Activated CD8-positive, alpha-beta memory T cell treated with anti-CD3 and anti-CD28 coated beads, Interleukin-2, amount 10 ng/mL, durations not matched to agents 7 days and 5 days (primary cell): Measurements from ENCODE around the gene BUB3. TPM values are rescaled to one million over a fixed set of nuclear protein-coding genes. Genes with fewer than 3 reads are reported as not detected.
"Not testable (repeated sequence)": the region's sequence is repeated elsewhere in the genome, so short reads cannot be mapped to it uniquely, and the experiment has no call there.

ENCODE experiments used
- ATAC-seq: fragments of 150-1000 bp; cut with Tn5 transposase; one replicate; pipeline ENCODE4 v1.10.0; 2021; ENCODE audit warnings: moderate library complexity
- CTCF ChIA-PET: fragments of 350-600 bp; sonication (Branson Sonifier 250); formaldehyde crosslinking; loops from one replicate; lab custom pipeline; 2021; ENCODE audit warnings: antibody characterized with exemption; lab: Charles Lee
- DNase-seq: peaks from one replicate; pipeline ENCODE4 v3.0.0-alpha.2; 2020
- H3K27ac Mint-ChIP-seq: one replicate; pipeline ENCODE4 v1.8.0; 2021; ENCODE audit warnings: mild to moderate bottlenecking, mixed read lengths
- H3K27me3 Mint-ChIP-seq: one replicate; pipeline ENCODE4 v1.8.0; 2021; ENCODE audit warnings: mixed read lengths
- H3K36me3 Mint-ChIP-seq: one replicate; pipeline ENCODE4 v1.8.0; 2021; ENCODE audit warnings: mild to moderate bottlenecking, mixed read lengths
- H3K4me1 Mint-ChIP-seq: one replicate; pipeline ENCODE4 v1.8.0; 2021; ENCODE audit warnings: mixed read lengths
- H3K4me3 Mint-ChIP-seq: one replicate; pipeline ENCODE4 v1.8.0; 2021; ENCODE audit warnings: mild to moderate bottlenecking, moderate library complexity, mixed read lengths
- H3K9me3 Mint-ChIP-seq: one replicate; pipeline ENCODE4 v1.8.0; 2022; ENCODE audit warnings: low read depth, mixed read lengths
- total RNA-seq, 2 experiments: library from RNA; stranded (reverse); gene quantifications; one replicate each; pipeline ENCODE4 v1.2.3, GENCODE V29; 2021

BUB3 gene
- total RNA-seq, 2 experiments from 2014 or later: 282 to 319 TPM

DNA sequence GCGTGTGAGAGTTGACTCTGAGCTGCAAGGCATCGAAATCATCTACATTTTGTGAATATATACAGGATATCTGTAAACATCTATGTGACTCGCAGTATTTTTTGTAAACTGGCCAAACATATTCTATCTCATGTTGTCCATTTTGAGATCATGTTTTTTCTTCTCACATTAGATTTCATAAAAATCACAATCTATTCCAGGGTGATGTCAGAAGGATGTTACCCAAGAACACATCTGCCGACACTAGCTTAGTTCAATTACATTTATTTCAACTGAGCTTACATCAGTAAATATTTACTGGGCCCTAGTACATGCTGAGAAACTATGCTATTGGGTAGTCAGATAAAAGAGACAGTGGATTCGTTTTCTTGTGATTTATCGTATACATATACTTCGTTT is 2.5 kb upstream of the BUB3 start:
- peaks cover 37% of the 10 kb centered on the region for H3K27me3 Mint-ChIP-seq
- peaks cover 51% of the 10 kb centered on the region for H3K4me1 Mint-ChIP-seq
- peaks cover 26% of the 10 kb centered on the region for H3K36me3 Mint-ChIP-seq
- DNase-seq (no peak), ATAC-seq (no peak)
- CTCF ChIA-PET: interaction anchor here (3.7 to 3.9 kb wide), 2 partner anchors 13 to 19 kb away, joined by 25 to 26 read pairs; no protein-coding TSS in a partner anchor
- H3K4me3 Mint-ChIP-seq: peak overlapping the region; percentile 35
- H3K27ac Mint-ChIP-seq: no peak overlapping the region
- H3K9me3 Mint-ChIP-seq: no peaks in the 10 kb centered on the region

DNA sequence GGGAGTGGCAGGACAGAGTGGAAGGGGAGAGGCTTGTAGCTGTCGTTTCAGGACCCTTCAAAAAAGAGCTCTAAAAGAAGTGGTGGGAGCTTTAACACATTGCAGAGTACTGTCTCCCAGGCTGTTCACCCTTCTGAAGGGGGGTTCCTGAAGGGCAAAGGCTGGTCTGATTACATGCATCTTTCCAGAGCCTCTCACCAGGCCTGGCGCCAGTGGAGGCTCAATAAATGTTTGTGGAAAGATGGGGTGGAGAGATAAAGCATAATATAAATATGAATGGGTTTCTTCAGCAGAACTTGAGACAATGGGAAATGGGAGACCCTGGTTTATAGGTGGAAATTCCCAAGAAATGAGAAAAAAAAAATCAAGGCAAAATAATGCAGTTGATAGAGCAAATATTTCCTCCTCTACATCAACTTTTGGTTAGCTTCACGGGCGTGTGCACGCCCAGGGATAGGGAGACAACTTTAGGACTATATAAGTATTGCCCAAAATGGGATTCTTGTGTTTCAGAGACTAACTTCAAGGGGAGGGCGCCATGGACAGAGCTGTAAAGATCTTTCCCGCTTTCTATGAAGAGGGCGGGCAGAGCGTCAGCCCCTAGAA is 613 bp upstream of the BUB3 start:
- Mint-ChIP-seq H3K36me3 (peaks cover 44% of the 10 kb centered on the region), H3K4me1 (peaks cover 66% of the 10 kb centered on the region), H3K27me3 (peaks cover 28% of the 10 kb centered on the region), H3K27ac (peak overlapping the region; percentile 100), H3K4me3 (peak overlapping the region; percentile 98), H3K9me3 (no peaks in the 10 kb centered on the region)
- ATAC-seq: no peak
- DNase-seq: no peak
- CTCF ChIA-PET: interaction anchor here (0.6 to 1.5 kb wide), 6 partner anchors 9 to 173 kb away, joined by 3 to 5 read pairs (median 3); partner anchors contain the start of gene PSTK

DNA sequence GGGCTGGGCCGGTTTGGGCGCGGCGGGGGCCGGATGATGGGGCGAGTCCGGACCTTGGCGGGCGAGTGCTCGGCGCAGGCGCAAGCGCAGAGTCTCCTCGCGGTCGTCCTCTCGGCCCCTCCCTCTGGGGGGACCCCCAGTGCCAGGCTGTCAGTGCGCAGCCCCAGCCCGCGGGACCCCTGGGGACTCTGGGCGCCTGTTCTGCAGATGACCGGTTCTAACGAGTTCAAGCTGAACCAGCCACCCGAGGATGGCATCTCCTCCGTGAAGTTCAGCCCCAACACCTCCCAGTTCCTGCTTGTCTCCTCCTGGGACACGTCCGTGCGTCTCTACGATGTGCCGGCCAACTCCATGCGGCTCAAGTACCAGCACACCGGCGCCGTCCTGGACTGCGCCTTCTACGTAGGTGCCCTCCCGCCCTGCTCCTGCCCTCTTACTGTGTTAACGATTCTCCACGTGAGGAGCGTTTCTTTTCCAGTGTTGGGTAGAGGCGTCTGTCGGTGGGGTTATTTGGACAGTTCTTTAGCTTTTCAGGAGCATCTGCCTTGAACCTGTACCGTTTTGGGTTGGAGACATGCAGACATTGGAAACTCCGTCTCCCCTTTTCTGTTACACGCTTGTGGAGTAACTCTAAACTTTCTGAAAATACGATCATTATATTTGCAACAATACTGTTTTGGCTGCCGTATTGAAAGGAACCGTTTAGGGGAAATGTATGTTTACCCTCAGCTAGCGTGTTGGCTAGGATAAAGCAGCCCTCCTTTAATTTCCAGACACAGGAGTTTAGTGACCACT is 706 bp downstream of the BUB3 start:
- H3K27ac Mint-ChIP-seq: peak overlapping the region; percentile 100
- CTCF ChIA-PET: interaction anchor here (1.5 to 1.6 kb wide), 2 partner anchors 10 to 87 kb away, joined by 3 read pairs; no protein-coding TSS in a partner anchor
- H3K4me3 Mint-ChIP-seq: peak overlapping the region; percentile 98
- no peaks in the 10 kb centered on the region for H3K9me3 Mint-ChIP-seq
- peaks cover 18% of the 10 kb centered on the region for H3K27me3 Mint-ChIP-seq
- peaks cover 70% of the 10 kb centered on the region for H3K4me1 Mint-ChIP-seq
- H3K36me3 Mint-ChIP-seq: peaks cover 49% of the 10 kb centered on the region
- DNase-seq (peak; percentile 78), ATAC-seq (peak; percentile 60)

GRCh38 chr10:123156078-123156477 is 1.9 kb downstream of the BUB3 start:
- CTCF ChIA-PET: interaction anchor here (1.1 to 1.6 kb wide), 3 partner anchors 9 to 254 kb away, joined by 3 to 4 read pairs (median 3); no protein-coding TSS in a partner anchor
- DNase-seq: no peak
- H3K9me3 Mint-ChIP-seq: no peaks in the 10 kb centered on the region
- H3K27ac Mint-ChIP-seq: peak overlapping the region; percentile 100
- H3K36me3 Mint-ChIP-seq: peaks cover 59% of the 10 kb centered on the region
- H3K4me1 Mint-ChIP-seq: peaks cover 72% of the 10 kb centered on the region
- H3K4me3 Mint-ChIP-seq: peak overlapping the region; percentile 98
- ATAC-seq: no peak
- peaks cover 7% of the 10 kb centered on the region for H3K27me3 Mint-ChIP-seq

DNA sequence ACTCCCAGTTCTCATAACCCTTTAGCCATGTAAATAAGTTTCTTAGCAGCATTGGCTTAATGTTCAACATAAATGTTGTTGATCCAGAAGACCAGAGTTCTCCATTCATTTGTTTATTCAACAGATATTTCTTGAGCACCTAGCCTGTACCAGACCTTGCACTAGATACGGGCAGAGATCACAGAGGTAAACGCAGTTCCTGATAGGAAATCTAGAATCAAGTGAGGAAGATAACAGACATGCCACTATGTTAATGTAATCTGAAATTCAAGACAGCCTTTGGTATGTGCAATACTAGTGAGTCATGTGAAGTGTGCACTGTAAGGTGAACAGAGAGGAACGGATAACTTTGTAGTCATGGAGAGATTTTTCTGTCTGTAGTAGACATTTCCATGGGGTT is 3.0 kb downstream of the BUB3 start:
- ATAC-seq: no peak
- DNase-seq: no peak

DNA sequence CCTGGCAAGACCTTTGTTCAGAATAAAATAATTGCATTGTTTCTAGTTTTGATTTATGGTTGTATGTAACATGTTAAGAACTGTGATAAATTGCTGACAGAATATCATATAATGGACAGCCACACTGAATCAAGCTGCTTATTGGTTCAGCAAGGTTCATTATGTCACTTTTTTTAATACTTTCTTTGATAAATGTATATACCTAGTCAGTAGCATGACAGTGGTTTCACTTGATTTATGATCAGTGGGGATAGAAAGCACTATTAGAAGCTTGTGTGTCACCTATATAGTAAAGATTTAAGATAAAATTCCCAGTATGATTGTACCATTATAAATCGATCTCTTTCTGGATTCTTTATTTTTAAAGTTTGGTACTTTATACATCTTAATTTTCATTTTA is 4.5 kb downstream of the BUB3 start:
- Mint-ChIP-seq H3K4me3 (peak overlapping the region; percentile 98), H3K27ac (peak overlapping the region; percentile 63), H3K4me1 (peaks cover 75% of the 10 kb centered on the region), H3K27me3 (no peaks in the 10 kb centered on the region), H3K36me3 (peaks cover 80% of the 10 kb centered on the region), H3K9me3 (no peaks in the 10 kb centered on the region)
- DNase-seq (no peak), ATAC-seq (no peak)
- CTCF ChIA-PET: no interaction called here

More for the DNA sequence above, 3.0 kb downstream of the BUB3 start:
- Mint-ChIP-seq H3K27ac (peak overlapping the region; percentile 55), H3K4me1 (peaks cover 71% of the 10 kb centered on the region), H3K36me3 (peaks cover 68% of the 10 kb centered on the region), H3K4me3 (peak overlapping the region; percentile 98), H3K9me3 (no peaks in the 10 kb centered on the region), H3K27me3 (no peaks in the 10 kb centered on the region)
- CTCF ChIA-PET: no interaction called here

DNA sequence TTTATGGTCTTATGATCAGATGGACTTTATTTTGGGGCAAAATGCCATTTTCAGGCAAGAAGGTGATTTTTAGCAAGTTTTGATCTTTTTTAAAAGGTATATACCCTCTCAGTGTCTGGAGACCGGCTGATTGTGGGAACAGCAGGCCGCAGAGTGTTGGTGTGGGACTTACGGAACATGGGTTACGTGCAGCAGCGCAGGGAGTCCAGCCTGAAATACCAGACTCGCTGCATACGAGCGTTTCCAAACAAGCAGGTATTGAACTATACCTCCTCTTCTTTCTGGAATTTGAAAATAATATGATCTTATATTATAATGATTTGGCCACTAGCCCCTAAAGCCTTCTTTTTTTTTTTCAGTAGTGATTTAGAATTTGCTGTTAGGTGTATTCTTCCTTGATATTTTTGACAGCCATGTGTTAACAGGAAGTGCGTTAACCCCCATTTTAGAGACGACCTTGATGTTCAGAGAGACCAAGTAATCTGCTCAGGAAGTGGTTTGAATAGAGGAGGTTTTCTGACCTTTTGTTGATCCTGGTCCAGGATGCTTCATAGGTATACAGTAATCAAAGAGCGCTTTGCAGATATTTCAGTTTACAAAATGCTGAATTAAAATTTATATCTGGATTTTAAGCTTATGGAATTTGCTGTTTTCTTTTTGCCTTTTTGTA is 6.2 kb downstream of the BUB3 start:
- peaks cover 75% of the 10 kb centered on the region for H3K4me1 Mint-ChIP-seq
- DNase-seq (no peak), ATAC-seq (peak; percentile 86)
- H3K27me3 Mint-ChIP-seq: no peaks in the 10 kb centered on the region
- H3K9me3 Mint-ChIP-seq: no peaks in the 10 kb centered on the region
- peaks cover 82% of the 10 kb centered on the region for H3K36me3 Mint-ChIP-seq
- peak overlapping the region; percentile 83 for H3K27ac Mint-ChIP-seq
- CTCF ChIA-PET: no interaction called here
- peak overlapping the region; percentile 67 for H3K4me3 Mint-ChIP-seq

- no peak overlapping the region for H3K27ac Mint-ChIP-seq
These were observed 10.1 kb downstream of the BUB3 start for GRCh38 chr10:123164319-123164718.

DNA sequence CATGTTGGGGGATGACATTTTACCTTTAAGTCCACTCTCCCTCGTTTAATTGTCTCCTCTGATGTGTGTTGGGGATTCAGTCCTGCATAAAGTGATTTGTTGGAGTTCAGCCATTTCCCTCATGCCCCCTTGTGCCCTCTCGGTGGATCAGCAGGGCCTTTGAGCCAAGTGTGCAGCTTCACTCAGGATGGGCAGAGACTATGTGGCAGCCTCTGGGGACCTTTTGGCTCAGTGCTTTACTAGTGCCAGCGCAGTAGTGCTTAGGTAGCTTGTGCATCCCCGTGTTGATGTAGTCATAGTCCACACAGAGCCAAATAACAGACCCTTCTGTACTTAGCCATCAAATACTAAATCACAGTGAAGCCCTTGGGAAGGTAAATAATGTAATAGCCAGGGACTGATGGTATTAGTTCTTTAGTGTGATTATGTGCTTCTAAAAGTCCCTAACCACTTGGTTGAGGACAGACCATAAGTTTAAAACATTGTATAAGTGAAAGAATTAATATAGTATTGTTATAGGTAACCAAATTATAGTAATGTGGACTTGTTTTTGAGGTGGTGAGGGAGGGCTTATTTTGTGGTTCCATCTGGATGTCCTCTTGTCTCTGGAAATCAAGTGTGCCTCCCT is 11.4 kb downstream of the BUB3 start:
- Mint-ChIP-seq H3K4me1 (peaks cover 32% of the 10 kb centered on the region), H3K36me3 (peaks cover 77% of the 10 kb centered on the region), H3K4me3 (no peak overlapping the region), H3K9me3 (no peaks in the 10 kb centered on the region), H3K27me3 (no peaks in the 10 kb centered on the region), H3K27ac (peak overlapping the region; percentile 51)
- CTCF ChIA-PET: interaction anchor here (1.2 kb wide), 1 partner anchor 10 kb away, joined by 3 read pairs; no protein-coding TSS in a partner anchor
- DNase-seq (no peak), ATAC-seq (no peak)

More at GRCh38 chr10:123164319-123164718, 10.1 kb downstream of the BUB3 start:
- Mint-ChIP-seq H3K4me1 (peaks cover 44% of the 10 kb centered on the region), H3K4me3 (no peak overlapping the region), H3K27me3 (no peaks in the 10 kb centered on the region), H3K36me3 (peaks cover 75% of the 10 kb centered on the region), H3K9me3 (no peaks in the 10 kb centered on the region)
- no peak for DNase-seq
- no peak for ATAC-seq
- CTCF ChIA-PET: no interaction called here

- Mint-ChIP-seq H3K9me3 (no peaks in the 10 kb centered on the region), H3K4me1 (peaks cover 25% of the 10 kb centered on the region), H3K27me3 (no peaks in the 10 kb centered on the region), H3K4me3 (no peak overlapping the region), H3K36me3 (peaks cover 79% of the 10 kb centered on the region), H3K27ac (no peak overlapping the region)
- no peak for ATAC-seq
- DNase-seq: no peak
- CTCF ChIA-PET: no interaction called here
These were observed 12.4 kb downstream of the BUB3 start for GRCh38 chr10:123166618-123167017.

DNA sequence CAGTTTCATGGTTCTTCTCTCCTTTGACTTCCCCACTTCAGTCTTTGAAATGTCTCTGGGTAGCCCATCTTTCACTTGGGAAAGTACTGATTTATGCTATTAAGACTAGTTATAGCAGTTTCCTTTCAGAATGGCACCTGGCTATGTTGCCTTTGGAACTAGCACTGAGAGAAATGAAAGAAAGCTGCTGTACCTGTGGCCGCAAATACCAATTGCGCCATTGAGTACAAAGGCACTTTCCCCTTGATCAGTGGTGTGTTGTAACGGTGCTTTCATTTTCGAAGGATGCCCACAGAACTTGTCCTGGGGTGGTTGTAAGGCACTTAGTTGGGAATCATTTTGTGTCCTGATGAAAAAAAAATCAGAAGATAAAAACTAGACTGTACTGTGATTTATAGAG is 16.8 kb downstream of the BUB3 start:
- ATAC-seq (no peak), DNase-seq (no peak)
- Mint-ChIP-seq H3K4me1 (peaks cover 6% of the 10 kb centered on the region), H3K27ac (no peak overlapping the region), H3K27me3 (no peaks in the 10 kb centered on the region), H3K4me3 (no peak overlapping the region), H3K9me3 (no peaks in the 10 kb centered on the region), H3K36me3 (peaks cover 78% of the 10 kb centered on the region)
- CTCF ChIA-PET: no interaction called here

GRCh38 chr10:123171616-123172015 is 17.4 kb downstream of the BUB3 start:
- H3K27ac Mint-ChIP-seq, H3K4me3 Mint-ChIP-seq, DNase-seq, H3K4me1 Mint-ChIP-seq, H3K9me3 Mint-ChIP-seq, ATAC-seq, CTCF ChIA-PET, H3K27me3 Mint-ChIP-seq: not testable (repeated sequence)
- peaks cover 80% of the 10 kb centered on the region for H3K36me3 Mint-ChIP-seq
